NCI-H187 (cell line): ENCODE data around the gene RIT1.
"Not testable (repeated sequence)": the region's sequence is repeated elsewhere in the genome, so short reads cannot be mapped to it uniquely, and the experiment has no call there.

Experiments
- DNase-seq, 2 experiments: peaks; one replicate each; lab custom pipeline; 2025; lab: John Stamatoyannopoulos, UW

Gene RIT1

GRCh38 chr1:155933591-155934096 is 22.5 kb upstream of the RIT1 start:
- no peak for DNase-seq

GRCh38 chr1:155932487-155932886 is 21.3 kb upstream of the RIT1 start:
- no peak for DNase-seq

- no peak for DNase-seq
Measured at GRCh38 chr1:155932081-155932480, 20.9 kb upstream of the RIT1 start.

DNA sequence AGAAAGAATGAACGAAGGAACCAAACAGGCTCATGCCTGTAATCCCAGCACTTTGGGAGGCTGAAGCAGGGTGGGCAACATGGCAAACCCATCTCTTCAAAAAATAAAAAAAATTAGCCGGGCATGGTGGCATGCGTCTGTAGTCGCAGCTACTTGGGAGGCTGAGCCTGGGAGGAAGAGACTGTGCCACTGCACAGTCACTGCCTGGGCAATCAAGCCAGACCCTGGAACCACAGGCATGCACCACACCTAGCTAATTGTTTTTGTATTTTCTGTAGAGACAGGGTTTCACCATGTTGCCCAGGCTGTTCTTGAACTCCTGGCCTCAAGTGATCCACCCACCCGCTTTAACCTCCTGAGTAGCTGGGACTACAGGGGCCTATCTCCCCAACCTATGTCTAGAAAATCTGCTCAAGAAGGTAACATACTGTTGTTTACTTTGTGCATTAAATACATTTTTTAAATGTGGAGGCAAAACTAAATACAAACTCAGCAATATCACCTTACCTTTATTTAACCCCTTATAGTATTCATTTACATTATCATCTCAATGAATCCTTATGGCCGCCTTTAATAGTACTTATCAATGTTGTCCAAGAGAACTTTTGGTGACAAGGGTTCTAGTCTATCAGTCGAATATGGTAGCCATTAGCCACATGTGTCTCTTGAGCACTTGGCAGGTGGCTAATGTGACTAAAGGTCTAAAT is 20.3 kb upstream of the RIT1 start:
- DNase-seq: no peak

GRCh38 chr1:155930725-155931124 is 19.6 kb upstream of the RIT1 start:
- not testable (repeated sequence) for DNase-seq

- DNase-seq: no peak
Measured at GRCh38 chr1:155929057-155929456, 17.9 kb upstream of the RIT1 start.

DNA sequence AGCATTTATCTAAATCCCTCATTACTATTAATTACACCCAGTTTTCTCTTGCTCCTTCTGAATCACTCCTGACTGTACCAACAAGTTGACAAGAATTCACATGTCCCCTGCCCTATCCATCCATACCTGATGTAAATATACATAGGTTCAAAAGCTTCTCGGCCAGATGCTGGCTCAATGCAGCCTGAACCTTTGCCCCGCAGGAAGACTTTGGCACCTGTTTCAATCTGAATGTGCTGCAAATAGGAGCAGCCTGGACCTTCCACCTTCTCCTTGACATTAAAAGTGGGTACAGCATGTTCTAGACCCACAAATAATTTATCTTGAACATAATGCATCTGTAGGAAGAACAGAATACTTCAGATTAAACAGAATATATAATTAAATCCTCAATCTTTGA is 14.4 kb upstream of the RIT1 start:
- DNase-seq: no peak

DNA sequence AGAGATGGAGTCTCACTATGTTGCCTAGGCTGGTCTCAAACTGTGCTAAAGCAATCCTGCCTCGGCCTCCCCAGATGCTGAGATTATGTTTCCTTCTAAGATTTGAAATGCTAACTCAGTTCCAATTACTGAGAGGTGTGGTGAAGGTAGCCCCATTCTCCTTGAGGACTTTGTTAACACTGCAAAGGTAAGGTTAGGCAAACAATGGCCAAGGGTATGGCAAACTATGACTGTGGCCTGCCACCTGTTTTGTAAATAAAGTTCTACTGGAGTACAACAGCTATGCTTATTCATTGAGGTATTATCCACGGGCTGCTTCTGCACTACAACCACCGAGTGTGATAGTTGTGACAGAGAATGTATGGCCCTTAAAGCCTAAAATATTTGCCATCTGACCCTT is 9.6 kb upstream of the RIT1 start:
- DNase-seq: no peak

GRCh38 chr1:155919801-155920200 is 8.7 kb upstream of the RIT1 start:
- DNase-seq: no peak

DNA sequence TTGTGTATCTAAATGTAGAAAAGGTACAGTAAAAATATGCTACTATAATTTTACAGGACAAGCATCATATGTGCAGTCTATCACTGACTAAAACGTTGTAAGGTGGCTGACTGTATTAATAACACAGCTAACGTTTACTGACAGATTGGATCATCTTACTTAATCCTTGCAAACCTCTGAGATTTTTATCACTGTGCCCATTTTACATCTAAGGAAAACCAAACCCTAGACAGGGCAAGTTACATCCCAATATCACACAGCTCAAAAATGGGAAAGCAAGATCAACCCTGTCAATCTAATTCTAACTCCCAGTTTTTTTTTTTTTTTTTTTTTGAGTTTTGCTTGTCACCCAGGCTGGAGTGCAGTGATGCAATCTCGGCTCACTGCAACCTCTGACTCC is 7.5 kb upstream of the RIT1 start:
- no peak for DNase-seq

DNA sequence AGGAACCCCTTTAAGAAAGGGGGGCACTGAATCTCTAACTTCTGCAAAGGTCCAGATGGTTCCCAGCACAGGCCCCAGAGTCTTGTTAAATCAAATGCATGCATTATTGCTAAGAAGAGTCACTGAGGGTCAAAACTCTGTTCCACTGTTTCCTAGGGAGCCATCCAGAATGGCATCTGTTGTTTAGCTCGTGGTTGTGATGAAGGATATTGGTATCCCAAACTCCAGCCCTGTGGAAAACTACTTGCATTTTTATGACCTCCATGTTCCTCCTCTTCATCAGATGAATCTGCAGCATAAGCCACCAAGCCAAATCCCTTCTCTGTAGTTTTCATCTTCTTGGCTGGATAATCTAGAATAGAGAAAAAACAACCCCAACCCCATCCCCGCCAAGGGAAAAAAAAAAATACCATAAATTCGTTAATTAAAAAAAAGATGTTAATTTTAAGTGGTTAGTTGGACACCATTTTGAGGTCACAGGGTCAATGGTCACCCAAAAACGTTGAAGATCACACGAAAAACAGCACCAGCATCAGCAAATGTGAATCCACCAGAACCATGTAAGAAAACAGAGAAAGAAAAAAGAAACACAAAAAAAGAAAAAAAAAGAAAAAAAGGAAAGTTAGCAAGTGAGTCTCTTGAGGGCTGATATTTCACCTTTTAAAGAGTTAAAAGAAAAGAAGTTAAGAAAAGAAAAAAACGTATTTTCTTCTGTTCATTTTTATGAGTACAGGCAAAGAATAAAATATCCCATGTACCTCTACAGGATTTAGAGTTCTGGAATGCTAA is 3.0 kb upstream of the RIT1 start:
- DNase-seq: no peak

- DNase-seq: no peak
Measured at GRCh38 chr1:155912056-155912536, 947 bp upstream of the RIT1 start.

GRCh38 chr1:155910621-155911121 is 478 bp downstream of the RIT1 start:
- peak in 1 of 2 experiments; percentile 58 for DNase-seq

- DNase-seq: no peak
Measured at GRCh38 chr1:155909894-155910293, 1.3 kb downstream of the RIT1 start.

GRCh38 chr1:155904261-155904660 is 6.9 kb downstream of the RIT1 start:
- DNase-seq: no peak

GRCh38 chr1:155900161-155900560 is 11.0 kb downstream of the RIT1 start:
- no peak for DNase-seq

DNA sequence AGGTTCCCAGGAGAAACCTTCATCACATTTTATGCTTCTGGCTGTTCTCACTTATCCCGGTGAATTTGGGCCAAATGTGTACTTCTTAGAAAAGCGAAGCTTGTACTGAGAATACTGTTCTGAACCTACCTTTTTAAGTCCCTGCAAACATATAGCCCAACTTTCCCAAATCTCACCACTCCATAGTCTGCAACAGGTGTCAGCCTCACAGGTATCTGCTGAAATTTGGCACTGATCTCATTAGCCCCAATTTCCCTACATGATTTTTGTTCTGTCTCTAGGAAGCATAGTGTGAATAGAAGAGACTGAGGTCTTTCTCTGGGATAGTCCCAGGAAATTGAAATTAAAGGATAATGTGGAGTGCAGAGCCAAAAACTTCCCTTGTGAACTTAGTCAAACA is 11.5 kb downstream of the RIT1 start:
- no peak for DNase-seq

GRCh38 chr1:155898888-155899287 is 12.3 kb downstream of the RIT1 start:
- DNase-seq: no peak

- DNase-seq: no peak
Measured at GRCh38 chr1:155897746-155898145, 13.4 kb downstream of the RIT1 start.

GRCh38 chr1:155896476-155896875 is 14.7 kb downstream of the RIT1 start:
- DNase-seq: not testable (repeated sequence)

- not testable (repeated sequence) for DNase-seq
Measured at GRCh38 chr1:155895617-155896016, 15.5 kb downstream of the RIT1 start.

- no peak for DNase-seq
Measured at GRCh38 chr1:155893389-155894142, 17.6 kb downstream of the RIT1 start.
